Measurements from ENCODE around the gene CCDC13. TPM values are rescaled to one million over a fixed set of nuclear protein-coding genes. Genes with fewer than 3 reads are reported as not detected.

The CCDC13 gene
- total and polyA plus RNA-seq, 4 donors = 1.9 to 7.6 (median 3.2) TPM

- Histone ChIP-seq H3K4me3 (no peak overlapping the region), H3K27ac (ENCODE audit: low read depth in 1 of 2, low read length in 1 of 2) (peak overlapping the region in 1 of 2 donors; percentile 0), H3K9ac (ENCODE audit: insufficient read depth in 1 of 2, low read length in 2 of 2) (no peak overlapping the region), H3K27me3 (ENCODE audit: control insufficient read depth in 3 of 3, insufficient read depth in 3 of 3, low read length in 2 of 3) (no peaks in the 10 kb centered on the region), H3K36me3 (ENCODE audit: control insufficient read depth in 4 of 4, insufficient read depth in 4 of 4, low read length in 4 of 4) (no peaks in the 10 kb centered on the region), H3K4me1 (ENCODE audit: control insufficient read depth in 5 of 5, insufficient read depth in 5 of 5, low read length in 5 of 5) (peaks cover 0 to 15% (median 8%) of the 10 kb centered on the region in 5 donors), H3K9me3 (ENCODE audit: control insufficient read depth in 4 of 4, insufficient read depth in 3 of 4, low read length in 3 of 4) (no peaks in the 10 kb centered on the region)
- no peak for ATAC-seq (ENCODE audit: insufficient read depth, low FRiP score)
- no peak for TF ChIP-seq CTCF (IDR thresholded peaks at IDR 0.05; ENCODE audit: control extremely low read depth, extremely low read depth)
- peak in 1 of 3 donors; percentile 11 for DNase-seq
- WGBS, 2 donors = 88 to 98% methylated on average over 3 of the region's 3 CpGs
These were observed 31.3 kb downstream of the CCDC13 start for GRCh38 chr3:42741796-42742195.

- Histone ChIP-seq H3K9me3 (ENCODE audit: control insufficient read depth in 4 of 4, insufficient read depth in 3 of 4, low read length in 3 of 4) (no peaks in the 10 kb centered on the region), H3K27me3 (ENCODE audit: control insufficient read depth in 3 of 3, insufficient read depth in 3 of 3, low read length in 2 of 3) (no peaks in the 10 kb centered on the region), H3K9ac (ENCODE audit: insufficient read depth in 1 of 2, low read length in 2 of 2) (no peak overlapping the region), H3K4me1 (ENCODE audit: control insufficient read depth in 5 of 5, insufficient read depth in 5 of 5, low read length in 5 of 5) (no peaks in the 10 kb centered on the region), H3K36me3 (ENCODE audit: control insufficient read depth in 4 of 4, insufficient read depth in 4 of 4, low read length in 4 of 4) (no peaks in the 10 kb centered on the region), H3K27ac (ENCODE audit: low read depth in 1 of 2, low read length in 1 of 2) (peak overlapping the region in 1 of 2 donors; percentile 83), H3K4me3 (no peak overlapping the region)
- ATAC-seq (ENCODE audit: insufficient read depth, low FRiP score) (no peak), DNase-seq (peak in 2 of 3 donors; percentile 6 to 47)
- no peak for TF ChIP-seq CTCF (IDR thresholded peaks at IDR 0.05; ENCODE audit: control extremely low read depth, extremely low read depth)
- 88 to 89% methylated on average over 12 of the region's 12 CpGs for WGBS, 2 donors
These were observed 33.5 kb downstream of the CCDC13 start for GRCh38 chr3:42739401-42740158.

GRCh38 chr3:42736531-42736930 lies 36.5 kb downstream of the CCDC13 start:
- Histone ChIP-seq H3K27me3 (ENCODE audit: control insufficient read depth in 3 of 3, insufficient read depth in 3 of 3, low read length in 2 of 3) (no peaks in the 10 kb centered on the region), H3K36me3 (ENCODE audit: control insufficient read depth in 4 of 4, insufficient read depth in 4 of 4, low read length in 4 of 4) (no peaks in the 10 kb centered on the region), H3K9ac (ENCODE audit: insufficient read depth in 1 of 2, low read length in 2 of 2) (no peak overlapping the region), H3K4me3 (no peak overlapping the region), H3K27ac (ENCODE audit: low read depth in 1 of 2, low read length in 1 of 2) (no peak overlapping the region), H3K9me3 (ENCODE audit: control insufficient read depth in 4 of 4, insufficient read depth in 3 of 4, low read length in 3 of 4) (no peaks in the 10 kb centered on the region), H3K4me1 (ENCODE audit: control insufficient read depth in 5 of 5, insufficient read depth in 5 of 5, low read length in 5 of 5) (peaks cover 0 to 3% (median 0%) of the 10 kb centered on the region in 5 donors)
- no peak for TF ChIP-seq CTCF (IDR thresholded peaks at IDR 0.05; ENCODE audit: control extremely low read depth, extremely low read depth)
- 92 to 94% methylated on average over 6 of the region's 6 CpGs for WGBS, 2 donors
- ATAC-seq (ENCODE audit: insufficient read depth, low FRiP score) (no peak), DNase-seq (no peak)
